Limb (tissue), 2 donors: Measurements from ENCODE around the gene NLRC4.
"Not testable (repeated sequence)": the region's sequence is repeated elsewhere in the genome, so short reads cannot be mapped to it uniquely, and the experiment has no call there.

Experiments
- DNase-seq, 2 donors: peaks; one replicate each; pipeline ENCODE4 v3.0.0-alpha.2; 2016; ENCODE audit errors: extremely low spot score in 2 of 2

NLRC4 gene, protein sequence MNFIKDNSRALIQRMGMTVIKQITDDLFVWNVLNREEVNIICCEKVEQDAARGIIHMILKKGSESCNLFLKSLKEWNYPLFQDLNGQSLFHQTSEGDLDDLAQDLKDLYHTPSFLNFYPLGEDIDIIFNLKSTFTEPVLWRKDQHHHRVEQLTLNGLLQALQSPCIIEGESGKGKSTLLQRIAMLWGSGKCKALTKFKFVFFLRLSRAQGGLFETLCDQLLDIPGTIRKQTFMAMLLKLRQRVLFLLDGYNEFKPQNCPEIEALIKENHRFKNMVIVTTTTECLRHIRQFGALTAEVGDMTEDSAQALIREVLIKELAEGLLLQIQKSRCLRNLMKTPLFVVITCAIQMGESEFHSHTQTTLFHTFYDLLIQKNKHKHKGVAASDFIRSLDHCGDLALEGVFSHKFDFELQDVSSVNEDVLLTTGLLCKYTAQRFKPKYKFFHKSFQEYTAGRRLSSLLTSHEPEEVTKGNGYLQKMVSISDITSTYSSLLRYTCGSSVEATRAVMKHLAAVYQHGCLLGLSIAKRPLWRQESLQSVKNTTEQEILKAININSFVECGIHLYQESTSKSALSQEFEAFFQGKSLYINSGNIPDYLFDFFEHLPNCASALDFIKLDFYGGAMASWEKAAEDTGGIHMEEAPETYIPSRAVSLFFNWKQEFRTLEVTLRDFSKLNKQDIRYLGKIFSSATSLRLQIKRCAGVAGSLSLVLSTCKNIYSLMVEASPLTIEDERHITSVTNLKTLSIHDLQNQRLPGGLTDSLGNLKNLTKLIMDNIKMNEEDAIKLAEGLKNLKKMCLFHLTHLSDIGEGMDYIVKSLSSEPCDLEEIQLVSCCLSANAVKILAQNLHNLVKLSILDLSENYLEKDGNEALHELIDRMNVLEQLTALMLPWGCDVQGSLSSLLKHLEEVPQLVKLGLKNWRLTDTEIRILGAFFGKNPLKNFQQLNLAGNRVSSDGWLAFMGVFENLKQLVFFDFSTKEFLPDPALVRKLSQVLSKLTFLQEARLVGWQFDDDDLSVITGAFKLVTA

DNA sequence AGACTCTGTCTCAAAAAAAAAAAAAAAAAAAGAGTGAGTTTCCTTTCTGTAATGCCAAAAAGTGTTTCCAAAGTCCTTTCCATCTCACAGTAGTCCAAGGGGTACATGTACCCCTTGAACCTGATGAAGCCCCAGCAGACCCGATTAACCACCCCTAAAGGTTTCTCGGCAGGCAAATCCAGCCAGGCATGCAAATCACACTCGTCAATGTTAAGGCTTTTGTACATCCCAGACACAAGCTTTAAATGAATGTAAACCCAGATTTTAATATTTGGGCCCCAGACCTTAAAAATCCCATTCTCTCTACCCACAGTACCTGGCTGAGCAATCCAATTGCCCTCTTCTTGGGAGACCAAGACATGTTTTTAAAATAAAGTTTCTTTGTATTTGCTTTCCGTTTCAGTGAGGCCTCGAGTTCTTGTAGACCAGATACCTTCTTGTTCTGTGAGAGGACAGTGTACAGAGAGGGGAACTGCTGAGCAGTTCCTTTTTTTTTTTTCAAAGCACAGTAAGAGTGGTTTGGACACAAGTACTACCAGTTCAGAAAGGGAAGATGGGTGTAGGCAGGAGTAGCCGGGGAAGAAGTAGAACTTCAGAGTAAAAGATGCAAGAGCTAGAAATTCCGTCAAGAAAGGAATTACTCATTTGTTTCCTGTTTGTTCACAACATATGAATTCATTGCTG is at the start of gene NLRC4:
Gene NLRC4, minus strand, starts transcription at position 465 of the 684 bp plus-strand sequence. CDS start 8,111 bp downstream, outside the sequence.
- no peak for DNase-seq

DNA sequence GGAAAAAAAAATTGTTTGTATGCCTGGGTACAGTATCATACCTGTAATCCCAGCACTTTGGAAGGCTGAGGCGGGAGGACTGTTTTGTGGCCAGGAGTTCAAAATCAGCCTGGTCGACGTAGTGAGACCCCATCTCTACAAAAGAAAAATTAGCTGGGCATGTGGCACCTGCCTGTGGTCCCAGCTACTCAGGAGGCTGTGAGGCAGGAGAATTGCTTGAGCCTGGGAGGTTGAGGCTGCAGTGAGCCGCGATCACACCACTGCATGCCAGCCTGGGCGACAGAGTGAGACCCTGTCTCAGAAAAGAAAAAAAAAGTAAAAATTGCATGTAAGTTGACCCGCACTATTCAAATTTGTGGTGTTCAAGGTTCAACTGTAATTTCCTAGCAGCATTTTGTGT is 45.9 kb upstream of the NLRC4 start:
- no peak for DNase-seq

DNA sequence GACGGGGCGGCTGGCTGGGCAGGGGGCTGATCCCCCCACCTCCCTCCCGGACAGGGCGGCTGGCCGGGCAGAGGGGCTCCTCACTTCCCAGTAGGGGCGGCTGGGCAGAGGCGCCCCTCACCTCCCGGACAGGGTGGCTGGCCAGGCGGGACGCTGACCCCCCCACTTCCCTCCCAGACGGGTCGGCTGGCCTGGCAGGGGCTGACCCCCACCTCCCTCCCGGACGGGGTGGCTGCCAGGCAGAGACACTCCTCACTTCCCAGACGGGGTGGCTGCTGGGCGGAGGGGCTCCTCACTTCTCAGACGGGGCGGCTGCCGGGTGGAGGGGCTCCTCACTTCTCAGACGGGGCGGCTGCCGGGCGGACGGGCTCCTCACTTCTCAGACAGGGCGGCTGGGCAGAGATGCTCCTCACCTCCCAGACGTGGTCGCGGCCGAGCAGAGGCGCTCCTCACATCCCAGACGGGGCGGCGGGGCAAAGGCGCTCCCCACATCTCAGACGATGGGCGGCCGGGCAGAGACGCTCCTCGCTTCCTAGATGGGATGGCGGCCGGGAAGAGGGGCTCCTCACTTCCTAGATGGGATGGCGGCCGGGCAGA is 29.4 kb upstream of the NLRC4 start:
- not testable (repeated sequence) for DNase-seq

DNA sequence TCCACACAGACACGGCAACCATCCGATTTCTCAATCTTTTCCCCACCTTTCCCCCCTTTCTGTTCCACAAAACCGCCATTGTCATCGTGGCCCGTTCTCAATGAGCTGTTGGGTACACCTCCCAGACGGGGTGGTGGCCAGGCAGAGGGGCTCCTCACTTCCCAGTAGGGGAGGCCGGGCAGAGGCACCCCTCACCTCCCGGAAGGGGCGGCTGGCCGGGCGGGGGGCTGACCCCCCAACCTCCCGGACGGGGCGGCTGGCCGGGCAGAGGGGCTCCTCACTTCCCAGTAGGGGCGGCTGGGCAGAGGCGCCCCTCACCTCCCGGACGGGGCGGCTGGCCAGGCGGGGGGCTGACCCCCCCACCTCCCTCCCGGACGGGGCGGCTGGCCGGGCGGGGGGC is 28.8 kb upstream of the NLRC4 start:
- not testable (repeated sequence) for DNase-seq

DNA sequence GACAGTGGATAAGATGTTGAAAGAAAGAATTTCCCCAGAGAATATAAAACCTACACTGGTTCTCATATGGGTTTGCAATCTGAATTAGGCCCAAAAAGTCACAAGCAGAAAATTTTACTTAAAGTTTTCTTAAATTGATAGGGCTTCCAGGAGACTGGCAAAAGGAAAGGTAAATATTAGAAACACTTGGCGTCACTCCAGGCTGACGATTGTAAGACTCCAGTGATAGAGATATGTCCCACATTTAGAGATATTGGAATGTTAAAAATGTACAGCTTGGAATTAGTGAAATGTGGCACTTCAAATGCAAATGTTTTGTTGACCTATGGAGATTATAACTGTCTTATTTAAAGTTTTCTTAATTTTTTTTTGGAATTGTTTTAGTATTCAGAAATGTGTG is 27.1 kb upstream of the NLRC4 start:
- DNase-seq, result no peak

DNA sequence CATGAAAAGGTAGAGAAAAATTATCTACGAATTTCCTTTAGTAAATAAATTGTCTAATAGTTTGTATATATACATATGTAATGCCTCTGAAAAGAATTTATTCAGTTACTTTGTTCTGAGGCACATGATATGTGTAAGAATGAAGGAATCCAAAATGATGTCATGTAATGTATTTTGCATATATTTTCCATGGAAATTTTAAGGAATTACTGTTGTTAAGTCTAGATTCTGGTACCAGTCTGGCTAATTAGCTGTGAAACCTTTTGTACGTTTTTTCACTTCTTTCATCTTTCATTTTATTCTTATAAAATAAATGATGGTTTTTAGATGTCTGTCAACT is 25.3 kb upstream of the NLRC4 start:
- no peak for DNase-seq

DNA sequence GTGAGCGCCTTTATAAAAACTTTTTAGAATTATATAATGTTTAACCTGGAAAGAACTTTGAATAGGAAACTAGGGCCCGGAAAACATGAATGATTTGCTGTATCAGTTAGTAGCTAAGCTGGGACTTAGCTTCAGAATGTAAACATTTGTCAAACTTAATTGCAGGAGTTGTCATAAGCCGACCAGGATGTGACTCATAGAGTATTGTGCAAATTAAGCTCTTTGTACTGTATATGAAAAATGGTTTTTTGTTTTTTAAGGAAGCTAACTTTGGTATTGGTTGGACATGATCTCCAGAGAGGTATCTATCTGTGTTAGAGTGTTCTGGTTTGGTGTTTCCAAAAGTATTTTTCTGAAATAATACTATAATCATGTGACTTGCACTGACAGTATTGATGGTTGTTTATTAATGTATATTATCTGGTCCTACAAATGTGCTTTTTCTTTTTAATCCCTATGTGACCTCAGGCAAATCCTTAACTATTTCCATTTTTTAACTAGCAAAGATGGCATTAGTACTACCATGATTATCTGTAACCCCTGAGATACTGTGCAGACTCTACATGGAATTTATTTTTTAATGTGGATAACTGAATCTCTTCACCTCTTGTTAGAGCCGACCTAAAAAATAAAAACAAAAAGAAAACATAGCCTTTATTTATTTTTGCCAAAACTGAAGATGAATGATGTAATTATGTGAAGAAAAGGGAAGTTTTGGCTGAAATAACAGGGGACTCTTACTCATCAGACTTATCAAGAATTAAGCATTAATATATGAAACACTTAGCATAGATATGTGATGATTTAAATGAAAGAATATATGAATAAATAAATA is 24.7 kb upstream of the NLRC4 start:
- no peak for DNase-seq

DNA sequence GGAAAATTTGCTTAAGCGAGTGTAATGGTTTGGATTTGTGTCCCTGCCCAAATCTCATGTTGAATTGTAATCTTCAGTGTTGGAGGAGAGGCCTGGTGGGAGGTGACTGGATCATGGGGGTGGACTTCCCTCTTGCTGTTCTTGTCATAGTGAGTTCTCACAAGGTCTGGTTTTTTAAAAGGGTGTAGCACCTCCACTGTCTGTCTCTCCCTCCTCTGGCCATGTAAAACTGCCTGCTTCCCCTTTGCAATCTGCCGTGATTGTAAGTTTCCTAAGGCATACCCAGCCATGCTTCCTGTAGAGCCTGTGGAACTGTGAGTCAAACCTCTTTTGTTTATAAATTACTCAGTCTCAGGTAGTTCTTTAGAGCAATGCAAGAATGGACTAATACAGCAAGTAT is 19.6 kb upstream of the NLRC4 start:
- no peak for DNase-seq

DNA sequence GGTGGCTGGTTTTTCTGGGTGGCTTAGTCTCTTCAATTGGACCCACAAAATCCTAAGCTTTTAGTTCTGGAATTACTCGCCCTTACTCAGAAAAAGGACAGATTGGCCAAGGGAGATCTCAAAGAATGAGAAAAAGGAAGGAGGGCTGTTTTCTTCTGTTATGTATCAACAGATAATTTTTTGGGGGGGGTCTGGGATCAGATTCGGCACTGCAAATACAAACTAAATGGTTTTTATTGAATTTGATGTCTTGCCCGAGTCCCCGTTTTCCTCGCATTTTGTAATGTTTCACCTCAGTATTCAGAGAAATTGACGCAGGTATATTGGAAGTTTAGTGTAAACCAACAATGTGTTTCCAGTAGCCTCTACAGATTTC is 13.8 kb upstream of the NLRC4 start:
- no peak for DNase-seq

DNA sequence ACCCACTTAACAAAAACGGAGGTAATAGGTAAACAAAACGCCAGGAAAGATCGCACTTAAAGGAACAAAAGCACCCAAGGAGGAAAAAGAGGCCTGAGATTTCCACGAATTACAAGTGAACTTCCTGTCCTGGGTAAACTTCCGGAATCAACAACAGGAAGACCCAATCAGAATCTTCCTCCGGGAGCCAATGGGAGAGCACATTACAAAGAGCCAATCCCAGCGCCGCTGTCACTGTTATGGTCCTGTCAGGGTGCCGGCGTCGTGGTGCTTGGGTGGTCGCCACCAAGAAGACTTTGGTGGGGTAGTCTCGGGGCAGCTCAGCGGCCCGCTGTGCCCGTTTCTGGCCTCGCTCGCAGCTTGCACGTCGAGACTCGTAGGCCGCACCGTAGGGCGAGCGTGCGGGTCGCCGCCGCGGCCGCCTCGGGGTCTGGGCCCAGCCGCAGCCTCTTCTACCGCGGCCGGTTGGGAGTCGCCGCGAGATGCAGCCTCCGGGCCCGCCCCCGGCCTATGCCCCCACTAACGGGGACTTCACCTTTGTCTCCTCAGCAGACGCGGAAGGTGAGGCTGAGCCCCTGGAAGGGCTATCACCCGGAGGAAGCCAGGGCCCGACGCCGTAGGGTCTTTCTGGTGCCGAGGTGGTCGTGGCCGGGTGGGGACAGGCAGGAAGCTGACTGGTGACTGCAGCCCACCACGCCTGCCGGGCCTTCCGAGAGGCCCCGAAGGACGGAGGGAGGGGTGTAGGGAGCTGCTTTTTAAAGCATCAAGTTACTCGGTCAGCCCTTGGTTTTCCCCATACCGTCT is 13.2 kb upstream of the NLRC4 start, which contains the start of gene YIPF4:
Gene YIPF4, plus strand, starts transcription at position 231 of the 804 bp plus-strand sequence. Its CDS starts 252 bp downstream, at position 483.
- peak; percentile 95 to 97 for DNase-seq

DNA sequence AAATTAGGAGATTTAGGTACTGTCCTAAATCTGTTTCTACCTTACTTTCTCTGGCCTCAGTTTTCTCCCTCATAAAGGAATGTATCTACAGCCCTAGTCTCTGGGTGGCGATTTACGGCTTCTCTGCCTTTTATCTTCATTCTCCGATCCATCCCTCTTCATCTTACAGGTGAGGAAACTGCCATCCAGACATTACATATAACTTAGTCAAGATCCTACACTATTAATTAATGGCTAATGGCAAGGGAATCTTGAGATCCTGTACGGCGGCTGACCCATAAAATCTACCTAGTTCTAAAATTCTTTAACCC is 12.6 kb upstream of the NLRC4 start:
- DNase-seq, result no peak

DNA sequence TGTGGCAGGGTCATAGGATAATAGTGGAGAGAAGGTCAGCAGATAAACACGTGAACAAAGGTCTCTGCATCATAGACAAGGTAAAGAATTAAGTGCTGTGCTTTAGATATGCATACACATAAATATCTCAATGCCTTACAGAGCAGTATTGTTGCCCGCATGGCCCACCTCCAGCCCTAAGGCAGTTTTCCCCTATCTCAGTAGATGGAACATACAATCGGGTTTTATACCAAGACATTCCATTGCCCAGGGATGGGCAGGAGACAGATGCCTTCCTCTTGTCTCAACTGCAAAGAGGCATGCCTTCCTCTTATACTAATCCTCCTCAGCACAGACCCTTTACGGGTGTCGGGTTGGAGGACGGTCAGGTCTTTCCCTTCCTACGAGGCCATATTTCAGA is 11.1 kb upstream of the NLRC4 start:
- not testable (repeated sequence) for DNase-seq

DNA sequence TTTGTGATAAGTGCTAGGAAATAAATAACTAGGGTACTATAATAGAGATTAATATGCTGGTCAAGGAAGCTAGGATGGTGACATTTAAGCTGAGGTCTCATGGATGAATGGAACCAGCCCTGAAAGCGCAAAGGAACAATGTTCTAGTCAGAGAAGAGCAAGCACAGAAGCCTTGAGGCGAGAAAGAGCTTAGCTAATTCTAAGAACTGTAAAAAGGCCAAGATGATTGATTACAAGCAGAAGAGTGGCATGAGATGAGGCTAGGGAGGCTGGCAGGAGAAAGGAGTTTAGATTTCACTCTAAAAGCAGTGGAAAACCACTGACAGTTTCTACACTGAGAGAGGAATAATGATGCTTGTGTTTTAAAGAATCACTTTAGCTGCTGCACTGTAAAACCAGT is 9.6 kb upstream of the NLRC4 start:
- DNase-seq, result no peak

DNA sequence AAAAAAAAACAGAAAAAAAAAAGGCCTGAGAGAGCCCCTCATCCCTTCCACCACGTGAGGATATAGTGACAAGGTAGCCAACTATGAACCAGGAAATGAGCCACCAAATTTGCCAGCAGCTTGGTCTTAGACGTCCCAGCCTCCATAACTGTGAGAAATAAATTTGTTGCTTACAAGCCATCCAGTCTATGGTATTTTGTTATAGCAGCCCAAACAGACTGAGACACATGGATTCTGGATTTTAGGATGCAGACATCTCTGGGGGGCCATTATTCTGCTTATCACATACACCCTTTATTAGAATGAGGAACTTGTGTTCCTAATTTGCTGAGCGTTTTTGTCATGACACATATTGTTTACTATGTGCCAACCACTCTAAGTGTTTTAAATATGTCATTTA is 7.6 kb upstream of the NLRC4 start:
- DNase-seq, result no peak

DNA sequence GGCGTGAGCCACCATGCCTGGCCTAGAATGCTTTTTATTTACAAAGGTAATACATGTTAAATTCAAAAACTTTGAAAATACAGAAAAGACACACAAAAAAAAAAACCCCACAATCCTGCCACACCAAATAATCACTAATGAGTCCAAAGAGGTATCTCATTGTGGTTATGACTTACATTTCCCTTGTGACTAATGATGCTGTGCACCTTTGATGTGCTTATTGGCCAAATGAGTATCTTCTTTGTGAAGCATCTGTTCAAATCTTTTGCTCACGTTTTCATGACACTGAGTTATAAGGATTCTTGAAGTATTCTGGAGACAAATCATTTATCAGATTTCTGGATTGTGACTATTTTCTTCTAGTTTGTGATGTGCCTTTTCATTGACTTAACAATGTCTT is 6.4 kb upstream of the NLRC4 start:
- no peak for DNase-seq

DNA sequence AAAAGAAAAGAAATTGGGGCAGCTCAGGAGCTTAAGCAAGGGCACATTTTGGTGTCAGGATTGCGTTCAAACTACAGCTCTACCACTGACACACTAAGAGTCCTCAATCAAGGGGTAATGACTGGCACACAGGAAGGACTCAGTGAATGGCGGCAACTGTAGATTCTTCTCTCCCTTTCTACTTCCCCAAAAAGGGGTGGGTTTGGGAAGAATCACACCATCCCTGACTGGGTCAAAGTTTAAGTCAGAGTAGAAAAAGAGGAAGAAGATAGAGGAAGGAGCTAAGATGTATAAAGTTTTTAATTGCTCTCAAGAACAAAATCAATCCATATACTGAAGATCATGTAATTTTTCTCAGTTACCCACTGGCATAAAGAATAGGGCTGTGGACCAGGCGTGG is 2.6 kb downstream of the NLRC4 start:
- no peak for DNase-seq

DNA sequence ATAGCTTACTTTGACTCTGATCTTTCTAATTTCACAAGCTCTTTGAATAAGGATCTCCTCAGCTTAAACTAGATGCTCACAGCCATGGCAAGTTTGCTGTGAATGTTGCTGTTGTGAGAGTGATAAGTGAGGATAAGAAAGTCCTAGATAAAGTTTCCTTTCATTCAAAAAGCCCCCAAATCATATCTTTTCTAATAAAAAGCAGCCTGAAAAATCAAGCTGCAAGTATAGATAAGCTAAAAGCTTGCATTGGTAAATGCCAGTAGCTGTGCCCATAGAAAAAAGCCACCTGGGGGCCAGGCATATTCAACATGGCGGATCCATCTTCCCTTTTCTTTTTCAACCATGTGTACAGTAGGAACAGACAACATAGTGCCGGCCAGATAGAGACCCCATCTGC is 4.3 kb downstream of the NLRC4 start:
- no peak for DNase-seq

DNA sequence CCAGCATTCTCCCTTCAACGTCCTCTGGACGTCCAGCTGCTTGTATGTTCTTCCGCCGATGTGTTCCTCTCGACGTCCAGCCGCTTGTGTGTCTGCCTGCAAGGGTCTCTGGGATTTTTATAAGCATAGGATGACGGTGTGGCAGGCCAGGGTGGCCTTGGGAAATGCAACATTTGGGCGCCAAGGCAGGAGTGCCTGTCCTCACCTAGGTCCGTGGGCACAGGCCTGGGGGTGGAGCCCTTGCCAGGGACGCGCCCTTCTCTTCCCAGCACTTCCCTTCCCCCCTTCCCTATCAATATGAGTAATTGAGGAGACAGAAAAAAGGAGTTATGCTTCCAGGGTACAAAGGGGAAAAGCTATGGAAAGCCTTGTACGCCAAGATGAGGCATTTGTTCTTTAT is 6.4 kb downstream of the NLRC4 start:
- DNase-seq, result no peak

DNA sequence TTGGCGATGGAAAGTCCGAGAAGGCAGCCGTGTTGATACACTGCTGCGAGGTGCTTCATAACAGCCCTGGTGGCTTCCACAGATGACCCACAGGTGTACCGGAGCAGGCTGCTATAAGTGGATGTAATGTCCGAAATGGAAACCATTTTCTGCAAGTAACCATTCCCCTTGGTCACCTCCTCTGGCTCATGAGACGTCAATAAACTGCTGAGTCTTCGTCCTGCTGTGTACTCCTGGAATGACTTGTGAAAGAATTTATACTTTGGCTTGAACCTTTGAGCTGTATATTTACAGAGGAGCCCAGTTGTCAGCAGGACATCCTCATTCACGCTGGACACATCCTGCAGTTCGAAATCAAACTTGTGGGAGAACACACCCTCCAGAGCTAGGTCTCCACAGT is 14.4 kb downstream of the NLRC4 start:
- DNase-seq, result no peak

DNA sequence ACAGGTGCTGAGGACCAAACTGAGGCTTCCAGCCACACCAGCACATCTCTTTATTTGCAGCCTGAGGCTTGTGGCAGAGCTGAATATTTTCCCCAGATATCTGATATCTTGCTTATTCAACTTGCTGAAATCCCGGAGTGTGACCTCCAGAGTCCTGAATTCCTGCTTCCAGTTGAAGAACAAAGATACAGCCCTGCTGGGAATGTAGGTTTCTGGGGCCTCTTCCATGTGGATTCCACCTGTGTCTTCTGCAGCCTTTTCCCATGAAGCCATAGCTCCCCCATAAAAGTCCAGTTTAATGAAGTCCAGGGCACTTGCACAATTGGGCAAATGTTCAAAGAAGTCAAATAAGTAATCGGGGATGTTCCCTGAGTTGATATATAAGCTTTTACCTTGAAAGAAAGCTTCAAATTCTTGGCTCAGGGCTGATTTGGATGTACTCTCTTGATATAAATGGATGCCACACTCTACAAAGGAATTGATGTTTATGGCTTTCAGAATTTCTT is 14.9 kb downstream of the NLRC4 start:
- no peak for DNase-seq
